G401 (cell line): Measurements from ENCODE around the gene NT5DC2. TPM values are rescaled to one million over a fixed set of nuclear protein-coding genes. Genes with fewer than 3 reads are reported as not detected.

Experiments
- DNase-seq: peaks from one replicate; pipeline ENCODE4 v3.0.0-alpha.2; 2015; ENCODE audit warnings: low spot score
- in situ Hi-C: cut with HindIII; loops from 2 replicates; pipeline ENCODE4 v1.10.0; 2016; ENCODE audit warnings: low sequenced_read_pairs, mixed read lengths
- total RNA-seq: library from RNA; depleted of rRNA; stranded (reverse); fragments of >200 nt; shearing (Covaris generic); gene quantifications from 2 replicates; pipeline ENCODE4 v1.2.3, GENCODE V29; 2014; rRNA removed

NT5DC2 gene
- 36.9 and 53.2 TPM in 2 replicates for total RNA-seq

GRCh38 chr3:52533623-52534280 lies at the start of gene NT5DC2:
TSS of gene NT5DC2 (minus strand) at chr3:52533857. CDS start at chr3:52533737, 120 bp downstream.
- in situ Hi-C loops, result no loop called here
- peak; percentile 59 for DNase-seq

- in situ Hi-C loops, result no loop called here
- DNase-seq, result no peak
Observed at GRCh38 chr3:52574056-52574965, 40.7 kb upstream of the NT5DC2 start.

GRCh38 chr3:52572221-52572620 lies 38.6 kb upstream of the NT5DC2 start:
- in situ Hi-C loops, result no loop called here
- no peak for DNase-seq

GRCh38 chr3:52570076-52570475 lies 36.4 kb upstream of the NT5DC2 start:
- no peak for DNase-seq
- in situ Hi-C loops, result no loop called here

- in situ Hi-C loops, result no loop called here
- no peak for DNase-seq
Observed at GRCh38 chr3:52568069-52568468, 34.4 kb upstream of the NT5DC2 start.

GRCh38 chr3:52563984-52564383 lies 30.3 kb upstream of the NT5DC2 start:
- in situ Hi-C loops, result no loop called here

GRCh38 chr3:52561028-52561747 lies 27.5 kb upstream of the NT5DC2 start:
- DNase-seq, result no peak
- in situ Hi-C loops, result no loop called here

More at GRCh38 chr3:52563984-52564383, 30.3 kb upstream of the NT5DC2 start:
- no peak for DNase-seq

- in situ Hi-C loops, result no loop called here
Observed at GRCh38 chr3:52558436-52558835, 24.8 kb upstream of the NT5DC2 start.

GRCh38 chr3:52557011-52557960 lies 23.6 kb upstream of the NT5DC2 start:
- DNase-seq, result no peak
- in situ Hi-C loops, result no loop called here

More at GRCh38 chr3:52558436-52558835, 24.8 kb upstream of the NT5DC2 start:
- no peak for DNase-seq

- in situ Hi-C loops, result no loop called here
- DNase-seq, result no peak
Observed at GRCh38 chr3:52555056-52555455, 21.4 kb upstream of the NT5DC2 start.

- in situ Hi-C loops, result no loop called here
- peak; percentile 56 for DNase-seq
Observed at GRCh38 chr3:52554026-52554755, 20.5 kb upstream of the NT5DC2 start.

- no peak for DNase-seq
- in situ Hi-C loops, result no loop called here
Observed at GRCh38 chr3:52552089-52552488, 18.4 kb upstream of the NT5DC2 start.

- no peak for DNase-seq
- in situ Hi-C loops, result no loop called here
Observed at GRCh38 chr3:52551118-52551517, 17.5 kb upstream of the NT5DC2 start.

GRCh38 chr3:52547143-52547542 lies 13.5 kb upstream of the NT5DC2 start:
- in situ Hi-C loops, result no loop called here
- DNase-seq, result no peak

GRCh38 chr3:52546111-52546901 lies 12.6 kb upstream of the NT5DC2 start:
- in situ Hi-C loops, result no loop called here
- DNase-seq, result no peak

GRCh38 chr3:52544937-52545336 lies 11.3 kb upstream of the NT5DC2 start:
- in situ Hi-C loops, result no loop called here
- DNase-seq, result no peak

GRCh38 chr3:52541050-52541449 lies 7.4 kb upstream of the NT5DC2 start:
- no peak for DNase-seq
- in situ Hi-C loops, result no loop called here
